ENCODE results near the gene DSCAML1. TPM values are rescaled to one million over a fixed set of nuclear protein-coding genes. Genes with fewer than 3 reads are reported as not detected.

Gene DSCAML1
- total RNA-seq, 2 donors from 2014 or later: 0.21 to 0.41 TPM

- Histone ChIP-seq H3K9me3 (no peaks in the 10 kb centered on the region), H3K27ac (no peak overlapping the region), H3K4me1 (ENCODE audit: control insufficient read depth in 1 of 2, low read depth in 2 of 2) (no peaks in the 10 kb centered on the region), H3K36me3 (no peaks in the 10 kb centered on the region), H3K27me3 (replicated peaks; ENCODE audit: insufficient read depth) (no peaks in the 10 kb centered on the region), H3K4me3 (no peak overlapping the region)
- DNase-seq (ENCODE audit: low spot score): no peak
- no peak for TF ChIP-seq CTCF (IDR thresholded peaks at IDR 0.05)
- ATAC-seq (ENCODE audit: insufficient number of reproducible peaks, low FRiP score, low read depth): no peak
Measured at GRCh38 chr11:117454564-117454917, 342.5 kb downstream of the DSCAML1 start.

GRCh38 chr11:117453886-117454563 is 343.0 kb downstream of the DSCAML1 start:
- ATAC-seq (ENCODE audit: insufficient number of reproducible peaks, low FRiP score, low read depth) (no peak), DNase-seq (ENCODE audit: low spot score) (no peak)
- no peak overlapping the region for H3K4me3 ChIP-seq
- TF ChIP-seq CTCF (IDR thresholded peaks at IDR 0.05): no peak
- no peaks in the 10 kb centered on the region for H3K4me1 ChIP-seq (ENCODE audit: control insufficient read depth in 1 of 2, low read depth in 2 of 2)
- H3K27me3 ChIP-seq (replicated peaks; ENCODE audit: insufficient read depth): no peaks in the 10 kb centered on the region
- H3K9me3 ChIP-seq: no peaks in the 10 kb centered on the region
- H3K36me3 ChIP-seq: no peaks in the 10 kb centered on the region
- no peak overlapping the region for H3K27ac ChIP-seq

- H3K9me3 ChIP-seq: no peaks in the 10 kb centered on the region
- no peak for ATAC-seq (ENCODE audit: insufficient number of reproducible peaks, low FRiP score, low read depth)
- H3K36me3 ChIP-seq: no peaks in the 10 kb centered on the region
- H3K4me1 ChIP-seq (ENCODE audit: control insufficient read depth in 1 of 2, low read depth in 2 of 2): no peaks in the 10 kb centered on the region
- H3K27ac ChIP-seq: no peak overlapping the region
- H3K27me3 ChIP-seq (replicated peaks; ENCODE audit: insufficient read depth): no peaks in the 10 kb centered on the region
- no peak overlapping the region for H3K4me3 ChIP-seq
- no peak for TF ChIP-seq CTCF (IDR thresholded peaks at IDR 0.05)
- DNase-seq (ENCODE audit: low spot score): no peak
Measured at GRCh38 chr11:117449111-117449693, 347.8 kb downstream of the DSCAML1 start.

- Histone ChIP-seq H3K27ac (no peak overlapping the region), H3K4me3 (no peak overlapping the region), H3K4me1 (ENCODE audit: control insufficient read depth in 1 of 2, low read depth in 2 of 2) (no peaks in the 10 kb centered on the region), H3K27me3 (replicated peaks; ENCODE audit: insufficient read depth) (no peaks in the 10 kb centered on the region), H3K36me3 (no peaks in the 10 kb centered on the region), H3K9me3 (no peaks in the 10 kb centered on the region)
- DNase-seq (ENCODE audit: low spot score) (no peak), ATAC-seq (ENCODE audit: insufficient number of reproducible peaks, low FRiP score, low read depth) (no peak)
- TF ChIP-seq CTCF (IDR thresholded peaks at IDR 0.05): no peak
Measured at GRCh38 chr11:117444711-117445658, 352.0 kb downstream of the DSCAML1 start.

GRCh38 chr11:117444256-117444655 is 352.8 kb downstream of the DSCAML1 start:
- H3K36me3 ChIP-seq: no peaks in the 10 kb centered on the region
- no peak for ATAC-seq (ENCODE audit: insufficient number of reproducible peaks, low FRiP score, low read depth)
- H3K4me3 ChIP-seq: no peak overlapping the region
- no peak for TF ChIP-seq CTCF (IDR thresholded peaks at IDR 0.05)
- no peak overlapping the region for H3K27ac ChIP-seq
- no peak for DNase-seq (ENCODE audit: low spot score)
- H3K4me1 ChIP-seq (ENCODE audit: control insufficient read depth in 1 of 2, low read depth in 2 of 2): no peaks in the 10 kb centered on the region
- no peaks in the 10 kb centered on the region for H3K9me3 ChIP-seq
- H3K27me3 ChIP-seq (replicated peaks; ENCODE audit: insufficient read depth): no peaks in the 10 kb centered on the region

Measured in thoracic aorta (tissue), 2 donors.